GM12878 (cell line): ENCODE results near the gene FIGLA.

Experiments used
- NFXL1 ChIP-seq: fragments of 450-650 bp; IDR thresholded peaks from 2 replicates; pipeline ENCODE4 v1.6.1; 2017; ENCODE audit warnings: antibody characterized with exemption, mild to moderate bottlenecking, borderline replicate concordance
- NFYB ChIP-seq: IDR thresholded peaks from 2 replicates; pipeline ENCODE4 v1.6.1; 2011; ENCODE audit warnings: low read depth, mild to moderate bottlenecking, low read length, improper control_type of control experiment, moderate library complexity; ENCODE audit not compliant: insufficient read depth

DNA sequence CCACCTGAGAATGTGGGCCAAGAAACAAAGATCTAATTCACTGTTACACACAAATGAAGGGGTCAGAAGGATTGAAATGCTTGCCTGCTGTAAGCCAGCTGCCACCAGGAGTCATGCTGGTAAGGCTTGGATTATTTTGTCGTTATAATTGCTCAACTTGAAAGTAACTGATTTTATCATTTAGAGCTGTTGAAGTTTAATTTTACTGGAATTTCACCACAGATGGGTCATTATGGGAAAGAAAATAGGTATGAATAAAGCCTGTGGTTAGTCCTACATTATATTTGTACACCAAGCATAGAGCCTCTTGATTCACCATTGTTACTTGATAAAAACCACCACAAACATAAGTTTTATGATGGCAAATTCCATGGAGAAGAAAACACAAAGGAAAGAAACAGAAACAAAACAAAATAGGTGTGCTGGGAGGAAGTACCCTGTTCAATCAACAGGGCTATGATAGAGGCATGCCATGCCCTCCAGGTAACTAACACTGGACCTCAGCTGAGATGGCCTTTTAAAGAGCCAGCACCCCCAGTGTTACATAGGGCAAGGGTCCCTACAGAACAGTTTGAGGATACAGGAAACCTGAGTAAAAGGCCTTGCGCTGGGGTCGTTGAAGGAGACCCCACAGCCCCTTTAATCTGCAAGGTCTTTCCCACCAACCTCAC is 27.0 kb upstream of the FIGLA start:
- TF ChIP-seq NFXL1 (no peak), NFYB (no peak)
